Skin epidermis (tissue), 12 donors: Measurements from ENCODE around the gene PHC1.
"Not testable (repeated sequence)": the region's sequence is repeated elsewhere in the genome, so short reads cannot be mapped to it uniquely, and the experiment has no call there.

Source experiments
- H3K27ac ChIP-seq, 21 experiments: fragments of 200-600 bp; sonication (generic) in 11 of 21; one replicate each; pipeline ENCODE4 v1.5.0; 2020; ENCODE audit warnings: mild to moderate bottlenecking in 3 of 21, inconsistent platforms in 2 of 21, moderate library complexity in 2 of 21
- H3K4me3 ChIP-seq, 7 experiments: fragments of 200-600 bp; sonication (generic) in 2 of 7; one replicate each; pipeline ENCODE4 v1.5.0; 2020; ENCODE audit warnings: inconsistent platforms in 2 of 7, mild to moderate bottlenecking in 2 of 7, moderate library complexity in 1 of 7

Gene PHC1

GRCh38 chr12:8907513-8907912 is 6.8 kb upstream of the PHC1 start:
- Histone ChIP-seq H3K4me3 (no peak overlapping the region), H3K27ac (no peak overlapping the region)

GRCh38 chr12:8909752-8910151 is 4.6 kb upstream of the PHC1 start:
- Histone ChIP-seq H3K4me3 (no peak overlapping the region), H3K27ac (no peak overlapping the region)

GRCh38 chr12:8911606-8912268 is 2.6 kb upstream of the PHC1 start:
- Histone ChIP-seq H3K27ac (no peak overlapping the region), H3K4me3 (no peak overlapping the region)

- Histone ChIP-seq H3K4me3 (no peak overlapping the region), H3K27ac (peak overlapping the region in 4 of 21 experiments; percentile 80 to 90 (median 84))
Measured at GRCh38 chr12:8912914-8913313, 1.4 kb upstream of the PHC1 start.

GRCh38 chr12:8913702-8914032 is 642 bp upstream of the PHC1 start:
- Histone ChIP-seq H3K4me3 (peak overlapping the region; percentile 50 to 73 (median 66)), H3K27ac (peak overlapping the region in 20 of 21 experiments; percentile 27 to 90 (median 81))

- peak overlapping the region in 17 of 21 experiments; percentile 47 to 90 (median 78) for H3K27ac ChIP-seq
- peak overlapping the region; percentile 50 to 73 (median 66) for H3K4me3 ChIP-seq
Measured at GRCh38 chr12:8914716-8915526, 612 bp downstream of the PHC1 start.

GRCh38 chr12:8916154-8916553 is 1.8 kb downstream of the PHC1 start:
- H3K27ac ChIP-seq, result no peak overlapping the region
- no peak overlapping the region for H3K4me3 ChIP-seq

- H3K4me3 ChIP-seq, result no peak overlapping the region
- no peak overlapping the region for H3K27ac ChIP-seq
Measured at GRCh38 chr12:8917031-8917430, 2.7 kb downstream of the PHC1 start.

- Histone ChIP-seq H3K27ac (no peak overlapping the region), H3K4me3 (no peak overlapping the region)
Measured at GRCh38 chr12:8917751-8918150, 3.4 kb downstream of the PHC1 start.

- not testable (repeated sequence) for H3K4me3 ChIP-seq, H3K27ac ChIP-seq
Measured at GRCh38 chr12:8919643-8920042, 5.3 kb downstream of the PHC1 start.

- Histone ChIP-seq H3K27ac (no peak overlapping the region), H3K4me3 (no peak overlapping the region)
Measured at GRCh38 chr12:8922544-8922943, 8.2 kb downstream of the PHC1 start.

- not testable (repeated sequence) for H3K27ac ChIP-seq, H3K4me3 ChIP-seq
Measured at GRCh38 chr12:8930655-8931323, 16.5 kb downstream of the PHC1 start.

- H3K27ac ChIP-seq, H3K4me3 ChIP-seq: not testable (repeated sequence)
Measured at GRCh38 chr12:8932464-8932863, 18.2 kb downstream of the PHC1 start.

- not testable (repeated sequence) for H3K4me3 ChIP-seq, H3K27ac ChIP-seq
Measured at GRCh38 chr12:8934080-8934479, 19.8 kb downstream of the PHC1 start.

GRCh38 chr12:8936735-8937134 is 22.4 kb downstream of the PHC1 start:
- H3K4me3 ChIP-seq, result no peak overlapping the region
- no peak overlapping the region for H3K27ac ChIP-seq

GRCh38 chr12:8937842-8938442 is 23.6 kb downstream of the PHC1 start:
- H3K27ac ChIP-seq, H3K4me3 ChIP-seq: not testable (repeated sequence)

GRCh38 chr12:8941691-8942478 is 27.6 kb downstream of the PHC1 start:
- Histone ChIP-seq H3K4me3 (no peak overlapping the region), H3K27ac (no peak overlapping the region)

- no peak overlapping the region for H3K27ac ChIP-seq
- H3K4me3 ChIP-seq, result no peak overlapping the region
Measured at GRCh38 chr12:8943565-8944186, 29.4 kb downstream of the PHC1 start.

- no peak overlapping the region for H3K4me3 ChIP-seq
- peak overlapping the region in 1 of 21 experiments; percentile 7 for H3K27ac ChIP-seq
Measured at GRCh38 chr12:8946733-8947132, 32.4 kb downstream of the PHC1 start.
